Tibial artery (tissue), 4 donors: ENCODE results near the gene IGSF21.

Source experiments
- DNase-seq, 2 donors: peaks; one replicate each; pipeline ENCODE4 v3.0.0-alpha.2; 2019
- H3K27ac ChIP-seq, 2 donors: fragments of 200-600 bp; sonication (generic) in 1 of 2; 1 replicate in 1 of 2; 2 replicates in 1 of 2; pipeline ENCODE4 v1.5.1; 2018 to 2019; ENCODE audit warnings: mild to moderate bottlenecking in 1 of 2
- H3K27me3 ChIP-seq, 2 donors: fragments of 200-600 bp; sonication (generic) in 1 of 2; one replicate each; pipeline versions ENCODE4 v1.5.1 to v1.6.0; 2016 to 2019
- H3K36me3 ChIP-seq, 3 donors: fragments of 200-600 bp; sonication (generic) in 2 of 3; one replicate each; pipeline ENCODE4 v1.5.1; 2016 to 2019; ENCODE audit warnings: mild to moderate bottlenecking in 2 of 3
- H3K4me1 ChIP-seq, 4 donors: fragments of 200-600 bp; sonication (generic) in 2 of 4; 1 replicate in 3 of 4; 2 replicates in 1 of 4; pipeline ENCODE4 v1.5.1; 2016 to 2019
- H3K4me3 ChIP-seq, 2 donors: fragments of 200-600 bp; sonication (generic) in 1 of 2; 1 replicate in 1 of 2; 2 replicates in 1 of 2; pipeline ENCODE4 v1.5.1; 2018 to 2019; ENCODE audit warnings: mild to moderate bottlenecking in 2 of 2
- H3K9me3 ChIP-seq, 3 donors: fragments of 200-600 bp; sonication (generic) in 1 of 3; one replicate each; pipeline ENCODE4 v1.5.1; 2016 to 2019
- CTCF ChIP-seq, 2 experiments: fragments of 200-600 bp in 1 of 2; fragments of 450-650 bp in 1 of 2; IDR thresholded peaks; one replicate each; pipeline ENCODE4 v1.5.1; 2017 to 2019; ENCODE audit warnings: antibody characterized with exemption in 2 of 2, mild to moderate bottlenecking in 1 of 2, moderate library complexity in 1 of 2
- intact Hi-C: fragments of 100-400 bp; cut with DNase I; formaldehyde crosslinking; loops from one replicate; pipeline ENCODE4 v1.15.0; 2023; ENCODE audit warnings: low total_unique reads

Gene IGSF21

DNA sequence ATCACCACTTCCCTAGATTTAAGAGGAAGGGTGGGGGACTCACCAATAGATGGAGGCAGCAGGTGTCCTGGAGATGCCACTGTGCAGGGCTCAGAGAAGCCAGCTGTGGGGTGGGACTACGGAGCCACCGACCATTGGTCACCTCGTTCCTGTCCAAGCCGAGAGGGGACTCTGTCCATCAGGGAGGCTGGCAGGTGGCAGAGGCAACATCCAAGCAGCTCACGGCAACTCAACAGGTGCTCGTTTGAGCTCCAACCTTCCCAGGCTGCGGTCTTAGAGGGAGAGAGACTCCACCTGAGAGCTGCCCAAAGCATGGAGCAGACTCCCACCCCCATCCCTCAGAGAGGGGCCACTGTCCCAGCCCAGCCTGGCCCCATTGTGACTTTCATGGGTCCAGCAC, 71.4 kb downstream of the IGSF21 start:
- H3K9me3 ChIP-seq, result no peaks in the 10 kb centered on the region
- no peaks in the 10 kb centered on the region for H3K36me3 ChIP-seq
- no peak overlapping the region for H3K27ac ChIP-seq
- H3K4me3 ChIP-seq, result no peak overlapping the region
- peaks cover 0 to 86% of the 10 kb centered on the region in 2 donors for H3K27me3 ChIP-seq
- H3K4me1 ChIP-seq, result no peaks in the 10 kb centered on the region
- intact Hi-C loops, result no loop called here
- TF ChIP-seq CTCF (IDR thresholded peaks at IDR 0.05), result no peak
- no peak for DNase-seq

- Histone ChIP-seq H3K4me1 (no peaks in the 10 kb centered on the region), H3K36me3 (no peaks in the 10 kb centered on the region), H3K9me3 (no peaks in the 10 kb centered on the region), H3K27ac (no peak overlapping the region), H3K27me3 (peaks cover 0 to 82% of the 10 kb centered on the region in 2 donors), H3K4me3 (no peak overlapping the region)
- peak in 1 of 2 donors; percentile 30 for DNase-seq
- intact Hi-C loops, result no loop called here
- TF ChIP-seq CTCF (IDR thresholded peaks at IDR 0.05), result no peak
These were observed 75.0 kb downstream of the IGSF21 start for GRCh38 chr1:18182398-18183160.

DNA sequence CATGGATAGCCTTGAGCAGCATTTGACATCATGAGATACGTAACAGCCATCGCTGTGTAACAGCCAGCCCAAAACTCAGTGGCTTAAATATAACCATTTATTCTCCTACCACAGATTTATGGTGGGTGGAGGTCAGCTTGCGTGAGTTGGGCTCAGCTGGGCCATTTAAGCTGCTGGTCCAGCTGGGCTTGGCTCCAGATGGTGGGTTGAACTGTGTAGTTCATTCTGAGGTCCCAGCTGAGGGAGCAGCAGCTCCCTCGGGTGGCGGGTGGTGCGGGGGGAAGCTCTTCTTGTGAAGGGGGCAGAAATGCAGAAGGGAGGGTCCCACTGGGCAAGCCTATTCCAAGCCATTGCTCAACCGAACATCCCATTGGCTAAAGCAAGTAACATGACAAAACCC, 75.9 kb downstream of the IGSF21 start:
- H3K36me3 ChIP-seq, result no peaks in the 10 kb centered on the region
- no peak for DNase-seq
- no peaks in the 10 kb centered on the region for H3K4me1 ChIP-seq
- peaks cover 0 to 74% of the 10 kb centered on the region in 2 donors for H3K27me3 ChIP-seq
- H3K4me3 ChIP-seq, result no peak overlapping the region
- H3K27ac ChIP-seq, result no peak overlapping the region
- intact Hi-C loops, result no loop called here
- no peaks in the 10 kb centered on the region for H3K9me3 ChIP-seq
- no peak for TF ChIP-seq CTCF (IDR thresholded peaks at IDR 0.05)

- no peak overlapping the region for H3K4me3 ChIP-seq
- H3K9me3 ChIP-seq, result no peaks in the 10 kb centered on the region
- no peaks in the 10 kb centered on the region for H3K4me1 ChIP-seq
- H3K27me3 ChIP-seq, result peaks cover 0 to 76% of the 10 kb centered on the region in 2 donors
- intact Hi-C loops, result no loop called here
- no peak for TF ChIP-seq CTCF (IDR thresholded peaks at IDR 0.05)
- H3K27ac ChIP-seq, result no peak overlapping the region
- H3K36me3 ChIP-seq, result no peaks in the 10 kb centered on the region
- no peak for DNase-seq
These were observed 79.5 kb downstream of the IGSF21 start for GRCh38 chr1:18187054-18187453.

DNA sequence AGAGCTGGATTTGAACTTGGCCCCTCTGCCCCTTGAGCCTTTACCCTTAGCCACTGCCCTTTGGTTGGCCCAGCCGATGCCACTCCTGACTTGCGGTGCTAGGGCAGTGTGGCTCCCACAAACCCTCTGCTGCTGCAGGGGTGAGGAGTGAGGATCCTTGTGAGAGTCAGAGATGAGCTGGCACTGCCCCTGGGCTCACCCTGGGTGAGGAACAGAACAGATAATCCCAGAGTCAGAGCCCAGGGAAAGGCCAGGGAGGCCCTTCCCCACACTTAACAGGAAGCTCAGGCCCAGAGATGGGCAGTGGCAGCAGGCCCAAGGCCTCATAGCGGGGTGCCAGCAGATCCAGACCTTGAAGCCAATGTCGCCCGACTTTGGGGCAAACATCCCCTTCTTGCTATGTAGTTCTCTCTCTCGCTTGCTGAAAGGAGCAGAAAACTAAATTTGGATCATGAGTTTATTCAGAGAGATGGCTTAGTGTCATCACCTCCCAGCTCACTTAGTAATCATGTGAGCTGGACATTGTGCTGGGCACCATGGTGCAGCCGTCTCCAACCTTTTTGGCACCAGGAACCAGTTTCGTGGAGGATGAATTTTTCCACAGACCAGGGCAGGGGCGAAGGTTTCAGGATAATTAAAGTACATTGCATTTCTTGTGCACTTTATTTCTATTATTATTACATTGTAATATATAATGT, 81.4 kb downstream of the IGSF21 start:
- no peak for TF ChIP-seq CTCF (IDR thresholded peaks at IDR 0.05)
- no peak overlapping the region for H3K4me3 ChIP-seq
- H3K36me3 ChIP-seq, result no peaks in the 10 kb centered on the region
- H3K27ac ChIP-seq, result no peak overlapping the region
- intact Hi-C loops, result no loop called here
- no peak for DNase-seq
- peaks cover 0 to 75% of the 10 kb centered on the region in 2 donors for H3K27me3 ChIP-seq
- H3K9me3 ChIP-seq, result no peaks in the 10 kb centered on the region
- no peaks in the 10 kb centered on the region for H3K4me1 ChIP-seq
